ENCODE results near the gene PRKAR2A. TPM values are rescaled to one million over a fixed set of nuclear protein-coding genes. Genes with fewer than 3 reads are reported as not detected.
"Not testable (repeated sequence)": the region's sequence is repeated elsewhere in the genome, so short reads cannot be mapped to it uniquely, and the experiment has no call there.

The PRKAR2A gene
- total RNA-seq, 1 experiment from 2014 or later: 7.8 TPM

GRCh38 chr3:48851407-48851806 is 3.7 kb upstream of the PRKAR2A start:
- Histone ChIP-seq H3K27me3 (no peaks in the 10 kb centered on the region), H3K4me3 (no peak overlapping the region), H3K9me3 (no peaks in the 10 kb centered on the region), H3K36me3 (no peaks in the 10 kb centered on the region)
- no peak for DNase-seq

GRCh38 chr3:48848816-48849515 is 1.3 kb upstream of the PRKAR2A start:
- peaks cover 8% of the 10 kb centered on the region for H3K36me3 ChIP-seq
- H3K27me3 ChIP-seq: no peaks in the 10 kb centered on the region
- H3K4me3 ChIP-seq: no peak overlapping the region
- no peak for DNase-seq
- no peaks in the 10 kb centered on the region for H3K9me3 ChIP-seq

GRCh38 chr3:48847053-48847503 is 596 bp downstream of the PRKAR2A start:
- H3K36me3 ChIP-seq: peaks cover 8% of the 10 kb centered on the region
- no peaks in the 10 kb centered on the region for H3K27me3 ChIP-seq
- no peaks in the 10 kb centered on the region for H3K9me3 ChIP-seq
- DNase-seq: peak; percentile 76
- peak overlapping the region; percentile 79 for H3K4me3 ChIP-seq

- H3K4me3 ChIP-seq: no peak overlapping the region
- DNase-seq: no peak
- H3K36me3 ChIP-seq: peaks cover 8% of the 10 kb centered on the region
- no peaks in the 10 kb centered on the region for H3K9me3 ChIP-seq
- no peaks in the 10 kb centered on the region for H3K27me3 ChIP-seq
These were observed 2.5 kb downstream of the PRKAR2A start for GRCh38 chr3:48845170-48845569.

GRCh38 chr3:48837163-48837562 is 10.5 kb downstream of the PRKAR2A start:
- no peak for DNase-seq
- Histone ChIP-seq H3K9me3 (no peaks in the 10 kb centered on the region), H3K36me3 (no peaks in the 10 kb centered on the region), H3K4me3 (no peak overlapping the region), H3K27me3 (no peaks in the 10 kb centered on the region)

GRCh38 chr3:48835650-48836366 is 11.9 kb downstream of the PRKAR2A start:
- no peak overlapping the region for H3K4me3 ChIP-seq
- H3K36me3 ChIP-seq: no peaks in the 10 kb centered on the region
- no peaks in the 10 kb centered on the region for H3K27me3 ChIP-seq
- DNase-seq: no peak
- no peaks in the 10 kb centered on the region for H3K9me3 ChIP-seq

GRCh38 chr3:48832684-48833083 is 15.0 kb downstream of the PRKAR2A start:
- no peak overlapping the region for H3K4me3 ChIP-seq
- no peaks in the 10 kb centered on the region for H3K36me3 ChIP-seq
- H3K9me3 ChIP-seq: no peaks in the 10 kb centered on the region
- DNase-seq: no peak
- no peaks in the 10 kb centered on the region for H3K27me3 ChIP-seq

- Histone ChIP-seq H3K27me3 (no peaks in the 10 kb centered on the region), H3K36me3 (no peaks in the 10 kb centered on the region), H3K9me3 (no peaks in the 10 kb centered on the region), H3K4me3 (no peak overlapping the region)
- DNase-seq: no peak
These were observed 17.0 kb downstream of the PRKAR2A start for GRCh38 chr3:48830715-48831114.

GRCh38 chr3:48829525-48829924 is 18.1 kb downstream of the PRKAR2A start:
- H3K4me3 ChIP-seq, H3K9me3 ChIP-seq, H3K36me3 ChIP-seq, DNase-seq, H3K27me3 ChIP-seq: not testable (repeated sequence)

GRCh38 chr3:48827874-48828273 is 19.8 kb downstream of the PRKAR2A start:
- H3K36me3 ChIP-seq, H3K27me3 ChIP-seq, H3K4me3 ChIP-seq, H3K9me3 ChIP-seq, DNase-seq: not testable (repeated sequence)

GRCh38 chr3:48826451-48826850 is 21.2 kb downstream of the PRKAR2A start:
- no peaks in the 10 kb centered on the region for H3K9me3 ChIP-seq
- no peak overlapping the region for H3K4me3 ChIP-seq

GRCh38 chr3:48820612-48821324 is 26.9 kb downstream of the PRKAR2A start:
- Histone ChIP-seq H3K9me3 (no peaks in the 10 kb centered on the region), H3K4me3 (no peak overlapping the region), H3K36me3 (no peaks in the 10 kb centered on the region), H3K27me3 (no peaks in the 10 kb centered on the region)
- DNase-seq: peak; percentile 22

More at GRCh38 chr3:48826451-48826850, 21.2 kb downstream of the PRKAR2A start:
- Histone ChIP-seq H3K27me3 (no peaks in the 10 kb centered on the region), H3K36me3 (no peaks in the 10 kb centered on the region)
- DNase-seq: peak; percentile 24

- Histone ChIP-seq H3K4me3 (no peak overlapping the region), H3K9me3 (no peaks in the 10 kb centered on the region), H3K36me3 (no peaks in the 10 kb centered on the region), H3K27me3 (no peaks in the 10 kb centered on the region)
- DNase-seq: no peak
These were observed 28.1 kb downstream of the PRKAR2A start for GRCh38 chr3:48819234-48820221.

- Histone ChIP-seq H3K9me3 (no peaks in the 10 kb centered on the region), H3K36me3 (no peaks in the 10 kb centered on the region), H3K27me3 (no peaks in the 10 kb centered on the region), H3K4me3 (no peak overlapping the region)
- DNase-seq: no peak
These were observed 36.1 kb downstream of the PRKAR2A start for GRCh38 chr3:48811524-48811923.

GRCh38 chr3:48804930-48805329 is 42.7 kb downstream of the PRKAR2A start:
- no peak for DNase-seq
- Histone ChIP-seq H3K27me3 (no peaks in the 10 kb centered on the region), H3K9me3 (no peaks in the 10 kb centered on the region), H3K36me3 (no peaks in the 10 kb centered on the region), H3K4me3 (no peak overlapping the region)

GRCh38 chr3:48800831-48801230 is 46.8 kb downstream of the PRKAR2A start:
- not testable (repeated sequence) for H3K9me3 ChIP-seq, H3K27me3 ChIP-seq, H3K36me3 ChIP-seq, H3K4me3 ChIP-seq
- DNase-seq: peak; percentile 5
